HG03442 (cell line): ENCODE results near the gene CCDC85A.
"Not testable (repeated sequence)": the region's sequence is repeated elsewhere in the genome, so short reads cannot be mapped to it uniquely, and the experiment has no call there.

Experiments used
- ATAC-seq: cut with Tn5 transposase; IDR thresholded peaks from one replicate; pipeline ENCODE4 v1.9.1; 2021; ENCODE audit warnings: mild to moderate bottlenecking, moderate library complexity; ENCODE audit not compliant: unreplicated experiment

Gene CCDC85A

DNA sequence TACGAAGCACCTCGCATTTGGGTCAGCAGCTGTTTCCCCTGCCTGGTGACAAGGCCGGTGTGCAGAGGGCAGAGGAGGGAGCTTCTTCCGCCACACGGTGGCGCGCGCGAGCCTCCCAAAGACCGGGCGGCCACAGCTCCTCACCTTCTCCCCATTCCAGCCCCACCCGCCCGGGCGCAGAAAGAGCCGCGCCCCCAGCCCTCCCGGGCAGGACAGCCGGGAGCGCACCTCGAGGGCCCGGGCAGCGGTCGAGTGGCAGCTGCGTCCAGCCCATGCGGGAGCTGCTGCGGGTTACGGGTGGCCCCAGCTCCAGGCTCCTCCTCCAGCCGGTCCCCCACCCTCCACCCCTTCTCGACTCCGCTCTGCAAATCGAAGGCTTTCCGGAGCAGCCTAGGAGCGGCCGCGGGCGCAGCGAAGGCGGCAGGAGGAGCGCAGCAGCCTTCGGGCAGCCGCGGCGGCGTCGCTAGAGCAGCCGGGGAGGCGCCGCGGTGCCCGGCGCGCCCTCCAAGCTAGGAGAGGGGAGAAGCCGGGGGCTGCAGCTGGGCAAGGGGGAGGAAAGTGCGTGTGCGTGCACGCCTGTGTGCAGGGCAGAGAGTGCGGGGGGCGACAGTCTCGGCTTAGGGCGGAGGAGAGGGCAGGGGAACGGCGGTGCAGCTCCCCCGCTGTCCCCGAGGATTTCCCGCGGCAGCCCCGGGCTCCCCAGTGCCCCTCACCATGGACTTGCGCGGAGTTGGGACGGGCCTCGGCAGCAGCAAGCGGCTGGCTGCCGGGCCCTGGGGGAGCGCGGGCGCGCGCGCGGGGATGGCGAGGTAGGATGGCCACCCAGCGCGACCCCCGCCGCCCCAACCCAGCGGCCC is at the start of gene CCDC85A:
CCDC85A (plus strand) TSS at position 348 of the 857 bp plus-strand sequence. CDS start 635 bp downstream, outside the sequence.
- ATAC-seq = peak; percentile 95

DNA sequence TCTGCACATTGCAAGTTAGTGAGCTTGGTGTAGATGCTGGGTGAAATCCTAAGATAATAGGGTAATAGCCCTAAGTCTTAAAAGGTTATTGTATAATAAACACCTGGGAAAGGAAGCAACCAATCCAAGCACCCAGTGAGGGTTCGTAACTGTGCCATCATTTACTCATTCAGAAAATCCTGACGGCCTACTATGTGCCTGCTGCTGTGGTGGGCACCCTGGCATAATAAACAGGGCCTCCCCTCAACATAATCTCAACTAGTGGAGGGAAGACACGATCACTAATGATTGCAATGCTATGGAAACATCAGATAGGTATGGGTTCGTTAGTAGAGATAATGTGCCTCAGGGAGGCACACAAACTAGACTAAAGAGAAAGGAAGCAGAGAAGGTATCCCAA is 48.9 kb upstream of the CCDC85A start:
- no peak for ATAC-seq

DNA sequence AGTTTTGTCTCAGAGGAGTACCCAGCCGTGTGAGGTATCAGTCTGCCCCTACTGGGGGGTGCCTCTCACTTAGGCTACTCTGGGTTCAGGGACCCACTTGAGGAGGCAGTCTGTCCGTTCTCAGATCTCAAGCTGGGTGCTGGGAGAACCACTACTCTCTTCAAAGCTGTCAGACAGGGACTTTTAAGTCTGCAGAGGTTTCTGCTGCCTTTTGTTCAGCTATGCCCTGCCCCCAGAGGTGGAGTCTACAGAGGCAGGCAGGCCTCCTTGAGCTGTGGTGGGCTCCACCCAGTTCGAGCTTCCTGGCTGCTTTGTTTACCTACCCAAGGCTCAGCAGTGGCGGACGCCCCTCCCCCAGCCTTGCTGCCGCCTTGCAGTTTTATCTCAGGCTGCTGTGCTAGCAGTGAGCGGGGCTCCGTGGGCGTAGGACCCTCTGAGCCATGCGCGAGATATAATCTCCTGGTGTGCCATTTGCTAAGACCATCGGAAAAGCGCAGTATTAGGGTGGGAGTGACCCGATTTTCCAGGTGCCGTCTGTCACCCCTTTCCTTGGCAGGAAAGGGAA is 41.2 kb upstream of the CCDC85A start:
- ATAC-seq = not testable (repeated sequence)

DNA sequence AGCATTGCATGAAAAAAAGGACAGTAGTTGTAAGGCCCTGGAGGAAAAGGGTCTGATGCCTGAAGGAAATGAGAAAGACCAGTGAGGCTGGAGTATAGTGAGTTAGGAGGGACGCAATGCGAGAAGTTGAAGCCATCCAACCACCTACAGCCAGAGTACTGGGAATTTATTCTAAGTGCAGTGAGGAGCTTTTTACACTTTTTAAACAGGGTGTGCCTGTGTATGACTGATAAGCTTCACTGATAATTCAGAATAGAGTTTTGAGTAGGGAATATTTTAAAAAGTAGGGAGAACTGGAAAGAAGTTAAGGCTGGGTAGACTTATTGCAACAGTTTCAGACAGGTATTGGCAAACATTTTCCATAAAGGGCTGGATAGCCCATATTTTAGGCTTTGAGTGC is 35.9 kb upstream of the CCDC85A start:
- no peak for ATAC-seq

DNA sequence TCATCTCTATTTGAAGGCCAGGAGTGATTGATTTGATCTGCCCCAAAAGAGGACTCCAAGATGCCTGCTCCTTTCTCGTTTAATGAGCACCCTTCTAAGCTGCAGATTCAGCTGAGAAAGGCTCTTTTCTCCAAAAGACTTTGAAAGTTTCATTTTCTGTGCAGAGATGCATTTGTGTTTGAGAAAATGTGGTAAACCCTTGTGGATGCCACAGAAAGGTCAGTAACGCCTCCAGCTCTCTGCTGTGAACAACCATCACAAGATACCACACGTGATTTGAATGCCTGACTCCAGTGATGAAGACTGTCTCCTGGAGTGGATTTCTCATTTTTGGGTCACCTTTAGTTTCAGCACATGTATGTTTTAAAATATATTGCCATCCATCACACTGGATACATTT is 35.0 kb upstream of the CCDC85A start:
- peak; percentile 82 for ATAC-seq

DNA sequence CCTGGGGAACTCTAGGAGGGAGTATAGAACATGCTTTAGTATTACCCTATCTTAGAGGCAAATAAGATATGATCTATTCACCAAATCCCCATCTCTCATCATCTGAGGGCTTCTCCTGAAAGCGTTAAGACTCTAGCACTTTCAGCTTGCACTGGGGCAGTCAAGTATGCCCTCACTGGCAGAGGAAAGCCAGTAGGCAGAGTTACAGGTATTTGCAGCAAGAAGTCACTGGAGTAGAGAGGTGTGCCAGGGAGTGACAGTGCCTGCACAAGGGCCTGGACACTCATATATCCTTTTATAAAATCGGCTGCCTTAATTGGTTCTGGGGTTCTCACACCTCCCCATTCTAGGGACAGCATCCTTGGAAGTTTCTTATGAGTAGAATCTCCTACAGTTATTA is 31.9 kb upstream of the CCDC85A start:
- no peak for ATAC-seq

DNA sequence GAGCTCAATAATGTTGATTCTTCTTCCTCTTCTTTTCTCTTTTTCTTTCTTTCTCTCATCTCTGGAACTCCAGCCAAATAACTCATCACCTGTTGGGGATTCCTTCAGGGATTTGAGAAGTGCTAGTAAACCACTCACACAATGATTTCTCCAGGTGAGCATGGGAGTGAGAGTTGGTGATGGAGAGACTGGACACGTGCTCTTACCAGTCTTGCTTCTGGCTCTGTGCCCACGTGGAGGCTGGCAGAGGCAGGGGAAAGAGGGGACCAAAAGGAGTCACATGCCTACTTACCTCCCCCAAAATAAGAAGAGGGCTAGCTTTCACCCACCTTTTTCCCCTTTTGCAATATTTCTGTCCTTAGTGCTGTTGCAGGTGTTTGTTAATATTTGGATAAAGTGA is 28.6 kb upstream of the CCDC85A start:
- ATAC-seq = no peak

DNA sequence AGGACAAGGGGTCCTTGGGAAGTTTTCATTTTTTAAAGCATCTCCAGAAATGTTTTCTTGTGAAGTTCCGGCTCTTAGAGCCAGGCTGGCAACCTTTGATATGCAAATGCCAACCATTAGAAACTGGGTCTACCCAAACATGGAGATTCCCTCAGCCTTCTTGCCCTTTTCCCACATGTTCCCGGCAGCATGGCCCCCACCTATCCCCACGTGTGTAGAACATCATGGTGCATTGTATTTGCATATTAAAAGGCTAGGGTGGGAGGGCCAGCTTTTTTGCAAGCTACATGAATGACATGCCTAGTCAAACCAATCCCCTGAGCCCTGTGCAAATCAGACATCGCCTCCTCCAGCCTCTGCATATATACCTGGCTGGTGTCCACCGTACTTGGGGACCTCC is 23.9 kb upstream of the CCDC85A start:
- ATAC-seq = not testable (repeated sequence)

DNA sequence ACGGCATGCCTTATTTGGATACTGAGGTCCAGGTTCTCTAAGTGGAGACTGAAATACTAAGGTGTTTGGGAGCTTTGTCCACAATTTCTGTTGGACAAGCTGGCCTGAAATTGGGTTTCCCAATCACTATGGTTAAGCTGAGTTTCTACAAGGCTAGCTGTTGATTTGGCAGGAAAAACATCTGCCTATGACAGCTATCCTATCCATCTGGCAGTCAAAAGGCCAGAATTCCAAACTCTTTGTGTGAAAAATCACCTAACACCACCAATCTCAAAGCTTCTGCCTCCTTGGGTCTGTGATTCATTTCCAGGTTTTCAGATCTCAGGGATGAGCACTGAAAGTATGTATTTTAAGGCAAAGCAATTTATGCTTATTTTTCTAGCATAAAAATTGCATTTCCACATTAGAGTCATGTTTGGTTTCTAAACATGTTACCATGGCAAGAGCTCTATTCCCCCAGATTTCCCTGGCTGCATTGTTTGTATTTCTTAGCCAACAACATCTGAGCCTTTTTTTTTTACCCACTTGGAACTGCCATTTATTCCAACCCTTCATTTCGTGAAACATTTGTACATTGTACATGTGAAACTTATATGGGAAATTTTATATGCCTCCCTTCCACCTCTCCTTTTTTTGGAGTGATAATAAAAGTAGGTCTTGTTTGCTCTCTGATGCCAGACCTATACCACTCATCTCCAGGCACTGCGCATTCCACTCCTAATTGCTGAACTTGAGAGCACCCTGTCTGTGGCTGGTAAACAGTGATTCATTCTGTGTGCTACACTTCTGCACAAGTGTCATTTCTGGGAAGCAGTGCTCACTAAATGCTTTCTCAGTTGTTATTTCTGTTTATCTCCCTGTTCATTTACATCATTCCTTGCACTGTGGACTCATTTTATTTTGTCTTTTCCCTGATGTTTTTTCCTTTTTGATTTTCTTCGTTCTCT is 15.9 kb upstream of the CCDC85A start:
- no peak for ATAC-seq

DNA sequence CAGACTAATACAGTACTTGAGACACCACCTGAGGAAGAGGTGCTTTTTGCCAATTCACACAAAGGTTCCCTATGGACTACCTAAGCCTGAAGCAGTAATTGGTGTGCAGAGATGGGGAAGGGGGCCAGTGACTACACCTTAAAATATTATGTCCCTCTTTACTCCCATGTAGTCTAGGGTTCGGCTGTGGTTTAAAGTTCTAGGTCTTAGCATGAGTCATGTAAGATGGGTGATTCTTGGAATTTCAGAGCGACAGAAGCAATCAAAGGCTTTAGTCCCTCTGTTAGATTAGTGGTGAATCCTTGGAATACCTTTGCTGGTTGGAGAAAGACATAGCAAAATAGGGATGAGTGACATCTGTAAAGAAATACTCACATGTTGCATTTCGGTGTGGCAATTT is 14.3 kb upstream of the CCDC85A start:
- ATAC-seq = no peak

DNA sequence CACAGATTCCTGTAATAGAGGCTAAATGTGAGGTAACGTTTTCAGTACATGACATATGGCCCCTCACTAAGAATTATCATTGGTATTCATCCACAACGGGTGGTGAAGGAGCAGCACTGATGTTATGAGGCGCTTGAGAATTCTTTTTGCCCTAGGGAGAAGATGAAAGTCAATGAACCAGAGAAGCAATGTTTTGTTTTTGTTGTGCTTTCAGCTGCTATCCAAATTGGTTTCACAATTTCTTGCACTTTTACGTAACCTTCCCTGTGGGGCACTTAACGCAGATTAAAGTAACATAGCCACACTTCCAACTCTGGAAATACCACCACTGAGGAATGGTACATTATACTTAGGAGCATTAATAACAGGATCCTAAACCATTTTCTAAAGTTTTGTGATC is 13.3 kb upstream of the CCDC85A start:
- no peak for ATAC-seq

DNA sequence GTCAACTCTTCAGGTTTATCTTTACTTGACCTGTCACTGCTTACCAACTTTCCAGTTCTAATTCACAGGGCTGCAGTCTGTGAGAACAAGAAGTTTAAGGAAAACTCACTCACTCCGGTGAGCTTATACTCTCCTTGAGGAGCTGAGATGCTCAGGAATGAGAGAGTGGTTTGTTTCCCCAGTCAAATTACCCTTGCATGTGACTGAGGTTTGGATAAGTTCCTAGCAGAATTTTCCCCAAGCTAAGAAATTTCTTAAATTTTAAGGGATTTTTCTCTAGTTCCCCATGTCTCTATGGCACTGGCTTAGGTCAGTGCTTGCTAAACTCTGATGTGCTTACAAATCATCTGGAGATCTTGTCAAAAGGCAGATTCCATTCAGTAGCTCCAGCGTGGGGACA is 12.8 kb upstream of the CCDC85A start:
- ATAC-seq = no peak

DNA sequence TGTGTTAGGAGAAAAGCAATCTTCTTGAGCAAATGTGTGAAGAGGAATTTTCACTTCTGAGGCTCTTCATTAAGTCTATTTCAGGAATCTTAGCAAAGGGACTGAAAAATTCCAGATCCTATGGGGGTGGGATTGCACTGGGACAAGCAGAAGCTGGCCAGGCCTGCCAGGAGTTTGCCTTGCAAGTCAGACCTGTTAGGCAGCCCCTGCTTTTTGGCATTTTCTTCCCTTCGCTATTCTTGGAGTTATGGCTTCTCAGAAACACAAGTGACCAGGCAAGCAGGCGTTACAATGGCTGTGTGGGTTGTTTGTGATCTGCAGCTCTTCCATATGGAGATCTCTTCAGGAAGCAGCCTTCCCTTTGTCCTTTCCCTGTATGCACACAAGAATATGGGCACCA is 8.0 kb upstream of the CCDC85A start:
- no peak for ATAC-seq

DNA sequence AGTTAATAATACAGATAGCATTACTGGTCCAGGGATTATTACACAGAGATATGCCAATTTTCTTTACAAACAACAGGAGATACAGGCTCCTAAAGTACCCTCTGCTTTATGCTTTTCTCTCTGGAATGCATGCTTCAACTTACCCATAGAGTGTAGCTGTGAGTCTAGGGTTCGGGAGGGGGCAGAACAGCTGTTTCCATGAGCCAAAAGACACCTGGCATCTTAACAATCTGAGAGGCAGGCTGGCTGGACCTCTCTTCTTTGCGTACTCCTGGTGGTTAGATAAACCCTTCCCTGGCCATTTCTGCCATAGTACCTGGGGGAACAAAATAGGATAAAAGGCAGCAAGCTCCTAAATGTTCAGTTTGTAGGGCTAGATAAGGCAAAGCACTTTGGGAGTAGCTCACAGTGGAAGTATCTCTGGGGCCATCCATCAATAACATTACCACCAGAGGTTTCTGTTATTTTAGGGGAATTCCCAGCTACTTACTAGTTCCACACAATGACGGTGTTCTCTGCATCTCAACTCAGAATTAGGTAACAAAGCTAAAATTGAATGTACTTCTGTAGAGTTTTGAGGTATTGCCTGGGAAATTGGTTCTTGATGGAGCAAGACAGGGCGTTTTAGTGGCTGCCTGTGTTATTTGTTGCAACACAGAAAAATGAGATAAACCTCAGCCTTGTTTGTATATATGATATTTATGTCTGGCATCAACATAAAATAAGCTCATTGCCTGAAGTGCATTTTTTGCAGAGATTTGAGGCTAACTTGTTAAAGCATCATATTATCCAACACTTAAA is 6.2 kb upstream of the CCDC85A start:
- ATAC-seq = peak; percentile 78

DNA sequence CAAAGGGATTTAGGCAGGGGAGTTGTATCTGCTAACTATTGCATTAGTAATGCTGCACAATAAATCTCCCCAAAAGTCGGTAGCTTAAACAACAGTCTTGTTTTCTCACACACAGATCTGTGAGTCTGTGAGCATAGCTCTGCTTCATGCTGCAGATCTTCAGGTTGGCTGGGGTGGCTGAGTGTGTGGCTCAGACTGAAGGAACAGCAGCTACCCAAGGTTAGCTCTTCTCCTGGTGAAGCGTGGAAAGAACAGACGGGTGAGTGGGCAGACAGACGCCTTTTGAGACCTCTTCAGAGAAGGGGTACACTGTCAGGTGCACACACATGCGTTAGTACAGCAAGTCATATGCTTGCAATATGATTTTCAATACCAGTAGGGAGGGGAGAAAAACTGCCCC is 3.9 kb upstream of the CCDC85A start:
- no peak for ATAC-seq

DNA sequence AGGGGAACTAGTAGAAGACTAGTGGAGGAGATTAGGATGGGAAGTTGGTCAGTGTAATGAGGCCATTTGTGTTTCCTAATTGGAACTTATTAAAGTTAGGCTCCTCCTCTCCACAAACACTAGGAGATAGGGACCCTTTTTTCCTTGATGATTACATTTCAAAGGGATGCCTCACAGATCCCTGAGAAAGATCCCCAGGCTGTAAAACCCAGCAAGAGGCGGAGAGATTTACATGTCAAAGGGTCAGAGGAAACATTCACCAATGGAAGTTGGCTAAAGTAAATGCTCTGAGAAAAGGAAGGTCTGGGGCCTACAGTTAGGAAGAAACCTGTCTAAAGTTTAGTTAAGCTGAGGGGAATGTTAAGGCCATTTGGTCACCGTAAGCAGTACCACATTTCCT is 1.4 kb upstream of the CCDC85A start:
- no peak for ATAC-seq

DNA sequence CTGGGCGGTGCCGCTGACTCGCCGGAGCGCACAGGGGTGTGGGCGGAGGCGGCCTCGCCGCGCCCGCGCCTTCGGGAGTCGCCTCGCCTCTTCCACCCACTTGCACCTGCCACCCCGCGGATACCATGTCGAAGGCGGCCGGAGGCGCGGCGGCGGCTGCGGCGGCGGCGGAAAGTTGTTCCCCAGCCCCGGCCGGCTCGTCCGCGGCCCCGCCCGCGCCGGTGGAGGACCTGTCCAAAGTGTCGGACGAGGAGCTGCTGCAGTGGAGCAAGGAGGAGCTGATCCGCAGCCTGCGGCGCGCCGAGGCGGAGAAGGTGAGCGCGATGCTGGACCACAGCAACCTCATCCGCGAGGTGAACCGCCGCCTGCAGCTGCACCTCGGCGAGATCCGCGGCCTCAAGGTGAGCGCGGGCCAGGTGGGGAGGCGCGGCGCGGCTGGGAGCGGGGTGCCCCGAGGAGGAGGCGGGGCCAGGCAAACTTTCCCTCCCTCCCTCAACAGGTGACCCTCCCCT is 766 bp downstream of the CCDC85A start:
- ATAC-seq = no peak

DNA sequence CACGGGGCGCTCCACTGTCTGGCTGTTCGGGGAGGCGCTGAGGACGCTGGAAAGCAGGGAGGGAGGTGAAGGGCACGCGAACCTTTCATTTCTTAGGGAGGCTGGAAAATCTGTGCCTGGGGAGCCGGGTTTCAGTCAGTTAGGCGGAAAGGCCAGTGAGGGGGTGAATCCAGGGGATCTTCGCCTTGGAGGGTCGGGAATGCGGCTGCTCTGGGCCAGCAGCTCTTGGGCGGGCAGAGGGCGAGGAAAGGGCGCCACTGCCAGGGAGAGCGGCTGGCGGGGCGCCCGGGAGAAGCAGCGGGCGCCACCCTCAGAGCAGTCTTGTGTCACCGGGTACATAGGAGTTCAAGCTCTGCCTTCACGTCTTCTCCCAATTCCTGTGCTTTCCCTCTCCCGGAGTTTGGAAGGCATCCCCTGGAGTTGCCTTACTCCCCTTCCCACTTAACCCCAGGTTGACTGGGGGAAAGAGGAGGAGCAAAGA is 1.4 kb downstream of the CCDC85A start:
- ATAC-seq = no peak

DNA sequence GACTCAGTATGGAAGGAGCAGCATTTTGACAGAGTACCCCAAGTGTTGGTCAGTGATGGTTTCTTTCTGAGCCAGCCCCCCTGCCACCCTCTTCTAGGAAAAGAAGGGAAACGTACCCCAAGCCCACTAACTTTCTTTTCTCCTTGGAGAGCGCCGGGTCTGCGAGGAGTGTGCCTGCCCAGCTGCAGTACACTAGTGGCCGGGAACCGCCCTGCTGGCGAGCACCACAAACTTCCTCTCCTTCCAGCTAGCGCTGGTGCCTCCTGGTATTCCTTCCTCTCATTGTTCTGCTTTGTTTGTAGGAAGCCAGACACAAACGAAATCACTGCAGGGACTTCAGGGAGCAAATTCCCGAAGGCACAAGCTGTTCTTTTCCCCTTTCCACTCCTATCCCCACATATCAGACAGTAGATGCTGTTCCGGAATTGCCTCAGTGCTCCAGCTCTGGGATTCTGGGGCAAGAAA is 1.8 kb downstream of the CCDC85A start:
- ATAC-seq = no peak

DNA sequence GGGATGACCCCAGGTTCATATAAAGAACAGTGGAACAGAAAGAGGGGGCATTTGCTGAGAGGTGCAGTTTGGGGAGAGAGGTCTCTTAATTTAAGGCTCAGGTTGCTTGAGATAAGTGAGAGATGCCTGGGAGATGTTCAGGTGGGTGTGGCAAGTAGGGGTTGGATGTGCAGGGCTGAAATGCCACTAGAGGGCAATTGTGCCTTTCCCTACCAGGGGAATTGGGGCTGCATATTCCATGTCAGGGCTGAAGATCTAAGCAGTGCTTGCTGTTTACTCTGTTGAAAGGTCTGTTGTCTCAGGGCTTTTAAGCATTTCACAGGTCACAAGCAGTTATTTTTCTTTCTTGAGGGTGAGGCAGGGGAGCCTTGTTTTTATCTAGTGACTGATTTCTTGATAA is 7.8 kb downstream of the CCDC85A start:
- no peak for ATAC-seq
